ENCODE measurements around the gene TGFBR3.

TGFBR3 gene

DNA sequence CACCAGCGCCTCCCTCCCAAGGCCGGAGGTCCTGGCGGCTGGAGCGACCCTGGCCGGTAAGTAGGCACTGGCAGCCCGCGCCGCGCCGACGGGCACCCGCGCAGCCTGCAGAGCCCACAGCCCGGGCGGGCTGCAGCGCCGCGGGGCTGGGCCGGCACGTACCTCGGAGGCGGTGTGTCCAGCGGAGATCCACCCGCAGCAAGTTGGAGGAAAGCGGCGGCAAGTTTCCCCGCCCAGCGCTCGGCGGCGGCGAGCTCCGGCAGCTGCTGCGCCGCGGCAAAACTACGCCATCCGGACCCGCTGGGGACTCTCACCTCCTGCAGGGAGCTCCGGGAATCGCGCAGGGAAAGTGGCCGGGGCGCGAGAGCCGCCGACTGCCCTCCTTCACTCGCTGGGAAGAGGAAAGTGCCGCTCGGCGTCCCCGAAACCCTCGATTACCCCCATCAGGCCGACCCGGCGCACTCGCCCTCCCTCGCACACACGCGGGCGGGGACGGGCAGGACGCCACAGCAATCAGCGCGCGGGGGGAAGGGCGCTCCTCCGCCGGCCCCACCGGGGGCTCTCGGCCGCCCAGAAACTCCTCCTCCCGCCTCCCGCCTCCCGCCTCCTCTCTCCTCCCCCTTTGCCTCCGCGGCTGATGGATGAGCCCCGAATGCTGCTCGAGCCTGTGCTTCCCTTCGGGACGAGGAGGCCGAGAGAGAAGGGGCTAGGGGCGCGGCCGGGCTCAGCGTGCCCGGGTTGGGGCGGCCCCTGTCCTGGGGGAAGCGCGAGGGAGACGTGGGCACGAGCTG, at the start of gene TGFBR3:
TSS of gene TGFBR3 (minus strand) at position 436 of the 791 bp plus-strand sequence. CDS start 24,620 bp downstream, outside the sequence.
- DNase-seq = peak; percentile 69 to 70

DNA sequence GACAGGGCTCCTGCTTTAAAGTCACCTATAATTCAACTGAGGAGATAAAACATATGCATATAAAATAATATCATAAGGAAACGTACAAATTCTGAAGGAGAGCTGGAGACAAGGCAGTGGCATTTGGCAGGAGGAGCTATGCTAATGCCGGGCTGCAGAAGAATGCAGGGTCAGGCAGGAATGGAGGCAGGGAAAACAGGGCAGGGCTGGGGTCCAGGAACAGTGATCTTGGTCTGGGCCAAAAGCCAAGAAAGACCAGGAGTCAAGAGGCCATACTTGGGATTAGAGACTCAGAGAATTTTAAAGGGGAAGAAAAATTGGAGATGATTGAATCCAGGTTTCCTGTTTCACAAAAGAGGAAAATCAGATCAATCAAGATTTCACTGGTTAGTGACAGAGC, 43.3 kb upstream of the TGFBR3 start:
- DNase-seq = no peak

DNA sequence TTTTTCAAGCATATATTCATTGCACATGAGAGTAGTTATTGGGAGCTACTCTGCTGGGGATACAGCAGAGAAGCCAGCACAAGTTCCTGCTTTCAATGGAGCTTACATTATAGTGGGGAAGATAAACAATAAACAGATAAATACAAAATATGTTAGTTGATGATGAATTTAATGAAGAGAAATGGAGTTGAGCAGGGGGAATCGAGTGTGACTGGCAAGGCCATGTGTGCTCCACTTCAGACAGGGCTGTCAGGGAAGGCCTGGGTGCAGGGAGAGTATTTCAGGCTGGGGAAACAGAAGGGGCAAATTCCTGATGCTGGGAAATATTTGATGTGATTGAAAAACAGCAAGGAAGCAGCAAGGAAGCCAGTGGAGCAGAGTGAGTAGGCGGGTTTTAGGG, 42.1 kb upstream of the TGFBR3 start:
- no peak for DNase-seq

DNA sequence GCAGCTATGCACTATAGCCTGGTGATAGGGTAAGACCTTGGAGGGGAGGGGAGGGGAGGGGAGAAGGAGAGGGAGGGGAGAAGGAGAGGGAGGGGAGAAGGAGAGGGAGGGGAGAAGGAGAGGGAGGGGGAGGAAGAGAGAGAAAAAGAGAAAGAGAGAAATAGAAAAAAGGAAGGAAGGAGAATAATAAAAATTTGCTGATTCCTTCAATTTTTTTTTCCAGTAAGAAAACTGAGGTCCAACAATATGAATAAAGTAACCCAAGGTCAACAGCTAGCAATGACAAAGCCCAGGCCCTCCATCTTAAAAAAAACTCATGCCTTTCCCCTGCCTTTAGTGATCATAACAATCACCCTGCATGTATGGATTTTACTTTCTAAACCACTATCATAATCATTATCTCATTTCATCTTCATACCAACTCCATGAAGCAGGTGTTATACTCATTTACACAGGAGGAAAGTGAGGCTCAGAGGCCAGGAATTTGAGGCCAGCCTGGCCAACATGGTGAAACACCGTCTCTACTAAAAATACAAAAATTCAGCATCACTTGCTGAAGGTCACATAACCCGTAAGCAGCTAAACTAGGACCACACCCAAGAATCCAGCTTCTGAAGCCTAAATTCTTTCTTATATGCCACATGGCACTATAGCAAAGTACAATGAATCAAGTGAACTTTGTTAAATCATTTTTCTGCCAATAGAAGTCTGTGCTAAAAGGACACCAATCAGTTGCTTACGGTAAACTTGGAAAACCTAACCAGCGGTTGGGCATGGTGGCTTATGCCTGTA, 39.9 kb upstream of the TGFBR3 start:
- DNase-seq = no peak

DNA sequence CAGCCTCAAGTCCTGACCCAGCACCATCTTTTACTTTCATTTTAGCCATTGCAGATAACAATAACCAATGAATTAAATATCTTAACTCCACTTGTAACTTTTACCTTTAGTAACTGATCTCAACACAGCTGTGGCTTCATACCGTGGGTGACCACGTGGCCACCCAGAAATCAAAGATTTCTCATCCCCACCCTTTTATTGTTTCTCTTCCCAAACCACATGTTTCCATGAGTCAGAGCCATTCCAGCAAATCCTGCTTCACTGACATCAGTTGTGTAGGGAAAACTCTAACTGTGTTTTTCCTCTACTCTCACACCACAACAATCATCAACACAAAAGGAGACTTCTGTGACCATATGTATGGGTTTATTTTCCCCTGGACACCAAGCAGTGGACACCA, 38.2 kb upstream of the TGFBR3 start:
- no peak for DNase-seq

DNA sequence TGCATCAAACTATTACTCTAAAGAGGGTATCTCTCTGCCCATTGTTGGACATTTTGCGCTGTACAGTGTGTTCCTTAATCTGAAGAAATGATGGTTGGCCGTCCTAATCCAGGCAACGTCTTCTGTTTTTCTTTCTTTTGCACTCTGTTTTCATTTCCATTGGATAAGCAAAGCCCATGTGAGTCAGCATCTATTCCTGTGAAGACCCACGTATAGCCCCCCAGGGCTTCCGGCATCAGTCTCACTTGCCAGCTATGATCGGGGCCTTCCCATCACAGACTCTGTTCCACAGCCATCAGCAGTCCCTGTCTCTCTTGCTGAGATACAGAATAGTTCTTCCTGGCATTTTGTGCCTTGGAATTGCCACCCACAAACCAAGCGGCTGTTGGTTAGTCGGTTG, 34.0 kb upstream of the TGFBR3 start:
- no peak for DNase-seq

DNA sequence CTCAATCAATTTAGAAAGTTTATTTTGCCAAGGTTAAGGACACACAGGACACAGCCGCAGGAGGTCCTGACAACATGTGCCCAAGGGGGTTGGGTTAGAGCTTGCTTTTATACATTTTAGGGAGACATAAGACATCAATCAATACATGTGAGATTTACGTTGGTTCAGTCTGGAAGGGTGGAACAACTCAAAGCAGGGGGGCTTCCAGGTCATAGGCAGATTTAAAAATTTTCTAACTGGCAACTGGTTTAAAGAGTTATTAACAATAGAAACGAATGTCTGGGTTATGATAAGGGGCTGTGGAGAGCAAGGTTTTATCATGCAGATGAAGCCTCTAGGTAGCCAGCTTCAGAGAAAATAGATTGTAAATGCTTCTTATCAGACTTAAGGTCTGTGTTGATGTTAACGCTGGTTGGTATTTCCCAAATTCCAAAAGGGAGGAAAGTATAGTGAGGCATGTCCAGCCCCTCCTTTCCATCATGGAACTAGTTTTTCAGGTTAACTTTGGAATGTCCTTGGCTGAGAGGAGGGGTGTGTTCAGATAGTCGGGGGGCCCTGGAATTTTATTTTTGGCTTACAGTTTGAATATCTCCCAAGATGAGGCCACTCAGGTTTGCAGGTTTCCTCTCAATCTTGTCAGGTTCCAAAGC, 31.0 kb upstream of the TGFBR3 start:
- DNase-seq = no peak

DNA sequence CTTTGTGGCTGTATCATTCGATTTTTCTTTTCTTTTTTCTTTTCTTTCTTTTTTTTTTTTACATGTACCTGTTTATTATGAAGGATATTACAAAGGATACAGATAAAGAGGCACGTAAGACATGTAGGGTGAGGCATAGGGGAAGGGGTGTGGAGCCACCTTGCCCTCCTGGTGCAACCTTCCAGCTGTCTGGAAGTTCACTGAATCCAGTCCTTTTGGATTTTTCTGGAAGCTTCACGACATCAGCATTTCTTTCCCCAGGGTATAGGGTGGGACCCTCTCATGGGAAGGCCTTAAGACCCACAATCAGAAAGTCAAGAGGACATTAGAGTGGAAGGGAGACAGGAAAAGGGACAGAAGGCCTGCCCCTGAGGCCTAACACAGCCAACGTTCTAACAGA, 30.1 kb upstream of the TGFBR3 start:
- DNase-seq = no peak

DNA sequence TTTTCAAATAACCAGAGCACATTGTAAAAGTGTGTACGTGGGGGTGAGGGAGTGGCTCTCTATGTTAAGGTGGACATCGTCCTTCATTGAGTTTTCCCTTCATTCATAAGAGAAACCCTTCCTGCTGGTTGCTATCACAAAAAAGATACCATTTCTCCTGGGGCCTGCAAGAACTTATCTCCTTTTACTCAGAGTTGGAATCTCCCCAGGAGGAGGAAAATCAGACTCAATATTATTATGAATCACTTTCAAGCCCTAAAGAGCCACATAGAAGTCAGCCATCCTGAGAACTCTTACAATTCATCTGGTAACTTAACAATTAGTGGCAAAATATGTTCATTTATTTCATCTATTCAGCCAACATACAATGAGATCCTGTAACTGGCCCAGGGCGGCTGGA, 27.1 kb upstream of the TGFBR3 start:
- DNase-seq = no peak

DNA sequence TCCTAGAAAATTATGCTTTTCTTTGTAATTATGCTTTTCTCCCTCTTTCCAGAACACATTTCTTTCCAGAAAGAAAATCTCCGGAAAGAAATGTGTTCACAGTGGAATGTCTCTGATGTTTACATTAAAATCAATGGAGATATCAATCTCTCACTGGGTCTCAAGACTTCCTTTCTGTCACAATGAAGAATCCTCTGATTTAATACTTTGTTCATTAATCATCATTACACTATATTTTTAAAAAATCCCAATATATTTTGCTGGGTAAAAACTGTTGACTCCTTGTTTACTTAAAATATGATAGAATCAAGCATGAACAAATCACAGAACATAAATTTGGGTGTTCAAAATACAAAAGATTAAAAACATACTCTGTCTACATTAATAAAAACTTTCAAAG, 26.3 kb upstream of the TGFBR3 start:
- no peak for DNase-seq

DNA sequence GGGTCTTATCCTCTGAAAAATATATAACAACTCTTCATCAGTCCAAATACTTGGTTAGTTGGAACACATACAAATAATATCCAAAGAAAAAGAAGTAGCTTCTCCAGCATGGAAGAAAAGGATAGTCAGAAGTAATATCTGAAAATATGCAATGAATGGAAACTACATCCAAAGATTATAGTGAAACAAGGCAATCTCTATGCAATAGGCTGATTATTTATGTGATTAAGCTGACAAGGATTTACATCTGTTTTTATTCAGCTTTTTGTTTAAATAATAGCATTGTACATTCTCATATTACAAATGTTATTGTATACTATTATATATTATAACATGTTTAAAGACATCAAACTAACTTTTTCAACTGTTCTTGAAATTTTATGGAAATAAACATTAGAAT, 15.3 kb upstream of the TGFBR3 start:
- DNase-seq = no peak

DNA sequence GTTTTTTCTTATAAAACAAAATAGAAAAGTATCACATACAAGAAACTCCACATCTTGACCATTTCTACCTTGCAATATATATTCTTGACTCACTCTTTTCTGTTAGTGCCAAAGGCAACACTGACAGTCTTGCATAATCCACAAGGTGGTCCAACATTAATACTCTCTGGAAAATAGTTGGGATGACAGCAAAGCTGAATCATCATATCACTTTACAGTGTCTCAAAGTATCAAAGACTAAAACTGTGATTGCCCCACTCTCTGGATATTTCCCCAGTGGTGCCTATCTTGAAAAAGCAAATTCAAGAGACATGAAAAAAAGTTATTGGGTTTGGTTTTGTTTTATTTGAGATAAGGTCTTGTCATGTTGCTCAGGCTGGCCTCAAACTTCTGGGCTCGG, 14.6 kb upstream of the TGFBR3 start:
- no peak for DNase-seq

DNA sequence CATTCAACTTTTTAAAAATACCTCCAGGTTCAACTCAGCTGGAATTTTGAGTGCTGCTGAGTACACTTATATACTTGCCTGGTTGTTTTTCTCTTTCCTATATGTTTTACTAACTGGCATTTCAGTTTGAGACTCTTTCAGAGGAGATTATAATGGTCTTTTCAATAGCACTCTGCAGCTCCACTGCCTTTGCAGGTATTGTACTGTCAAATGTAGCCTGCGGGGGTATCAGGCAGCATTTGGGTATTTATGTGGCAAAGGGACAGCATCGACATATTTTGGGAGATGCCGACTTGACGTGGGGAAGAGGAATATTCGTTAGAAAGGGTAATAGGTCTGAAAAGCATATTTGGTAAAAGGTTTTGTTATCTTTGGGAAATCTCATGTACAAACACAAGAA, 11.1 kb upstream of the TGFBR3 start:
- no peak for DNase-seq

DNA sequence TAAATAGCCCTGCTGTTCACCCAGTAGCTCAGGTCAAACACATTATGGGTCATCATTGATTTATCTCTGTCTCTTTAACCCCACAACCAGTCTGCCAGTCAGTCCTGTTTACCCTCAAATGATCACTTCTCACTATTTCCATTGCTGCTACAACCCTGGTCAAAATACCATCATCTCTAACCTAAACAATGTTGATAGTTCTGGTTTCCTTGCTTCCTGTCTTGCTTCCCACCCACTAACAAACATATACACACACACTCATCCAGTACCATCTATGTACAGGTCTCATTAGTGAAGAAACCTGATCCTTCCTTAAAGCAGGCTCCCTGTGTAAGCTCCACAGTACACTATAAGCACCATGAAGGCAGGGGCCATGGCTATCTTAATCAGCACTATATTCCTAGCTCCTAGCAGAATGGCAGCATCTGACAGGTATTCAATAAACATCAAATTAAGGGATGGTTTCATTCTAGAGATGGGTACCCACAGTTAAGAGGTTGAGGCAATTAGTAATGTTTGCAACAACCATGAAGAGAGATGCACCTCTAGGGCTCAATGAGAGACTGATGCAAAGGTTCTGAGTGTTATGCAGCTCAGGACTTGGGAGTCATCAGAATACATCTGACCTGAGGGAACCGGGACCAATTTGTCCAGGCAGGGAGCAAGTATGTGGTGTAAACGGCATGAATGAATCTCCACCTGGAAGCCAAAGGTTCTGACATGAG, 10.0 kb upstream of the TGFBR3 start:
- DNase-seq = no peak

DNA sequence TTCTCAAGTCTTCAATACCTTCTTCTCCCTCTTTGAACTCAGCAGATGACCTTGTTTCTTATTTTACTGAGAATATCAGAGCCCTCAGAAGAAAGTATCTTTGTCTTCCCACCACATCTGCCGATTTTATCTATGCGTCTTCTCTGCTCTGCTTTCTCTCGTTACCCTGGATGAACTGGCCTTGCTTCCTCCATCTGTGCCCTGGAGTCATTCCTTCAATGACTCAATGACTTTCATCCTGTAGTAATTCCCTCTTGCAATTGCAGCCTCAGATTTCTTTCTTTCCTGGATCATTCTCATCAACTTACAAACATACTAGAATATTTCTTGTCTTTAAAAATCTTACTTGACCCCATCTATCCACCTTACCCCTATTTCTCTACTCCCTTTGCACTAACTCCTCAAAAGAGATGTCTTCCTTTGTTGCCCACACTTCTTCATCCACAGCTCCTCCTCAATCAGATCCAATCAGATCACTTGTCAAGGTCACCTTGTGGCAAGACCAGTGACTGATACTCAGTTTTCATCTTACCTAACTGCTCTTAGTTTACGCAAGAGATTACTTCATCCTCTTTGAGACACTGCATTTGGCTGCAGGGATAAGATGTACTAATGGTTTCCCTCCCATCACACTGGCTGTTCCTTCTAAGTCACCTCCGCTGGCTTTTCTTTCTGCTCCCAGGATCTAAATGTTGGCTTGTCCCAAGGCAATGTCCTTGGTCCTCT, 8.2 kb upstream of the TGFBR3 start:
- DNase-seq = no peak

DNA sequence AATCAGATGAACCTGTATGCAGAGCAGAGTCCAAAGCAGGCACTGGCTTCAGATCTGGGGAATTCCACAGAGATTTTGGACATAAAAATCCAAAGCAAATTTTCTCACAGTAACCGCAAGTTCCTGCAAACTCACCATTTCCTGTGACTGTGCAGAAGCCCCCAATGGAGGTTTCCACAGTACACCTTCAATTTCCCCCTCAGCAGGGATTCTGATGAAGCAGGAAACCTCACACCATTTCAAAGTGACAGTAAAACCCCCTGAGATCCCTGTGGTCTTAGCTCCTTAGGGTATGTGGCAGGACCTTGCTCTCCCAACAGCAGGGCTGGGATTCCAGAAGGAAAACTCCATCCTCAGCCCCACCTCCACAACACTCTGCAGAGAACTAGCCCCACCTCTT, 6.0 kb upstream of the TGFBR3 start:
- no peak for DNase-seq

DNA sequence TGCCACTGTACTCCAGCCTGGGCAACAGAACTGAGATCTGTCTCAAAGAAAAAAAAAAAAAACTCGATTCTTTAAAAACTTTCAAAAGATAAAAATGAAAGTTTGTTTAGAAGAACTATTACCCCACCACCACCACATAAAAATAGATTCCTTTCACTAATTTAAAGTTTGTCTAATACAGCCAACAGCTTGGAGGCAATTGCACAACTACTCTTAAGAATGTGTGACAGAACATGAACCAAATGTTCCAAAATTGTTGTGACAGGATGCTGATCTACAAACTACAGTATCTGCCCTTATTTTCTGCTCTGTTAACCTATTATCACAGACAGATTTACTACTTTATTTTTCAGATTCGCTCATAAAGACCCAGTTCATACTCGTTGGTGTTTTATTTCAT, 5.5 kb upstream of the TGFBR3 start:
- no peak for DNase-seq

DNA sequence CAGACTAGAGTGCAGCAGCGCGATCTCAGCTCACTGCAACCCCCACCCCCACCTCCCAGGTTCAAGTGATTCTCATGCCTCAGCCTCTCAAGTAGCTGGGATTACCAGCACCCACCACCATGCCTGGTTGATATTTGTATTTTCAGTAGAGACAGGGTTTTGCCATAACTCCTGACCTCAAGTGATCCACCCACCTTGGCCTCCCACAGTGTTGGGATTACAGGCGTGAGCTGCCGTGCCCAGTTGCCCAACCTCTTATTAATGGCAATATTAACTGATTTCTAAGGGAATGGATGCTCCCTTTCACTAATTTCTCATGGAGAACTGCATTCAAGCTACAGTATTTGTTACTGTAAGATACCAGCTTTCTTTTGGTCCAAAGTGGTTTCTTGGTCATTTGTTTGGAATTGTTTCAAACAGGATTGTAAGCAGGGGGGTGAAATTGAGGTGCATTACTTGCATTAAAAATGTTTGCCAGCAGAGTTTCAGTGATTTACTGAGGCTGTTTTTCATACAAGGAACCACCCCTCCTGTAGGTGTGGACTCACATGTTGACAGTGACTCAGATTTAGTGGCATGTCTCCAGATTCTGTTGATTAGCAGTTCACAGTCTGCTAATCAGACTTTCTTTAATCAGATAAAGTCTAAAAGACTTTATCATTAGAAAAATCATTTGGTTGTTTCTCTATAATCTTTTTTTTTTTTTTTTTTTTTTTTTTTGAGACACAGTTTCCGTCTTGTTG, 3.9 kb upstream of the TGFBR3 start:
- DNase-seq = no peak

DNA sequence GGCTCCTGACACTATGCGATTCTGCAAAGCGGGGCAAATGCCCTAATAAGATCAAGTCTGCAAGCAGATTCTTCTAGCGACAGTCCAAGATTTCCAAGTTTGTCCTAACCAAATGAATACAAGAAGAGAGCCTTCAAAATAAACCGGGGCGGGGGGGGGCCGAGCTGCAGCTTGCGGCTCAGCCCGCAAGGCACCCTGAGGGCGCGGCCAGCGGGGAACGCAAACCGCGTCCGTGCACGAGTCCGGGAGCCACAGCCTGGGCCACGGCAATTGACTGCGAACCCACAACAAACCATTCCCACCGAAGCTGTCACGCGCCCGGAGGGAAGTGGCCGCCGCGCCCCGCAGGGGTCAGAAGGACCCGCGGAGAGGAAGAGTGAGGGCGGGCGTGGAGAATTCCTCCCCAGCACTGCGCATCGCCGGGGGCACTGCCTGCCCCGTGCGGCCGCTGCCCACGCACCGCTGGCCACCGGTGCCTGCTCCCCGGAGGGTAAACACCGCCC, 687 bp downstream of the TGFBR3 start:
- DNase-seq = peak in 1 of 2 experiments; percentile 8

DNA sequence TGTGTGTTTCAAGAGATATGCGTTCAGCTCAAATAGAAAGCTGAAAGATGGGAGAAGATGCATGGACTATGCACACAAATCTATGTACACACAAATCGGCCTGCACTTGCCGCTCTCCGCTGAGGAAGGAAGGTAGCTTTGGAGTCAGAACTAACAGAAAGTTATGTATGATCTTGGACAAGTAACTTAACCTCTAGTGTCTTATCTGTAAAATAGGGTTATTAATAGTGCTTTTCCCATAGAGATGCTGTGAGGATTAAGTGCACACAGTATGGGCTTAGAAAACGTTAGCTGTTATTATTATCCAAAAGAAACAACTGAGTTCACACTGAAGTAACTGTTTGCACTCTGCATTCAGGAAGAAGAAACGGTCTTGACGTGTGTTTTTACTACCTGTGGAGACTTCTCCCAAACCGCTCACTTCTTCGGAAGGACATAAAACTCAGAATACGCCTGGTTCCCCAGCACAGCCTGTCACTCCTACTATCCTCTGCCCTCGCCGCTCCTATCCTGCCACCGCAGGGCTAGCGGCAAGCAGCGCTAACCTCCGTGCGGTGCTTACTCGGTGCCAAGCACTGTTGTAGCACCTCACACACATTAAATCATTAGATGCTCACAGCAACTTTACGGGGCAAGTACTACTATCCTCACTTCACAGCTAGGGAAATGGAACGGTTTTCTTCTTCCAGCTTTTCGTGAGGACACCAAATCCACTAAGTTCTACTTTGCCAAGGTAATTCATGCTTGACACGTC, 1.3 kb downstream of the TGFBR3 start:
- peak in 1 of 2 experiments; percentile 15 for DNase-seq

DNA sequence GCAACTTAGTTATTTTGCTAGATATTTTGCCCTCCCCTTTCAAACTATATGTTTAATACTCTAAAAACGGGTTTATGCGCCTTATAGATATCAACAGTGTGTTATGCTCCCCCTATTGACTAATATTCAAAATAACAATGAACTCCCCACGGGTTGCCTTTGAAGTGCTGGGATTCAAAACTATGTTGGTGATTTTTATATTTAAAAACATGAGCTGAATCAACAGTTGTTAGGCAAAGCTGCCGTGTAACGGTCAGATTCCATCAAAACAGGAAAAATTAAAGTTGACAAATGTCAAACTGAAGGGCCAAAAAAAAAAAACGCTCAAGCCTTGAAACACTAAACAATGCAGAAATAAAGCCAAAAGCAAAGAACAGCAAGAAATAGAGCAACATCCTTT, 2.5 kb downstream of the TGFBR3 start:
- no peak for DNase-seq

All from NCI-H2081 (cell line).